Chondrocyte (in vitro differentiated cells): ENCODE measurements around the gene SLC30A3. TPM values are rescaled to one million over a fixed set of nuclear protein-coding genes. Genes with fewer than 3 reads are reported as not detected.
"Not testable (repeated sequence)": the region's sequence is repeated elsewhere in the genome, so short reads cannot be mapped to it uniquely, and the experiment has no call there.

Experiments used
- DNase-seq: peaks from one replicate; pipeline ENCODE4 v3.0.0; 2021; ENCODE audit warnings: mixed read lengths, low spot score
- H3K27ac Mint-ChIP-seq: one replicate; pipeline ENCODE4 v1.8.0; 2021; ENCODE audit warnings: mild to moderate bottlenecking, moderate library complexity, mixed read lengths; ENCODE audit not compliant: unreplicated experiment
- H3K27me3 Mint-ChIP-seq: 2 replicates; pipeline ENCODE4 v1.8.0; 2021; ENCODE audit warnings: low read depth, mixed read lengths
- H3K36me3 Mint-ChIP-seq: 2 replicates; pipeline ENCODE4 v1.8.0; 2021; ENCODE audit warnings: low read depth, mixed read lengths
- H3K4me1 Mint-ChIP-seq: 2 replicates; pipeline ENCODE4 v1.8.0; 2021; ENCODE audit warnings: low read depth, mild to moderate bottlenecking, mixed read lengths
- H3K4me3 Mint-ChIP-seq: one replicate; pipeline ENCODE4 v1.8.0; 2021; ENCODE audit warnings: mild to moderate bottlenecking, moderate library complexity, mixed read lengths; ENCODE audit not compliant: unreplicated experiment
- H3K9me3 Mint-ChIP-seq: 2 replicates; pipeline ENCODE4 v1.8.0; 2021; ENCODE audit warnings: low read depth, mixed read lengths
- CTCF ChIP-seq: fragments of 200-600 bp; sonication (generic); IDR thresholded peaks from 2 replicates; pipeline ENCODE4 v1.5.0; 2021; ENCODE audit warnings: antibody characterized with exemption, mild to moderate bottlenecking, moderate library complexity
- total RNA-seq: library from RNA; stranded (reverse); gene quantifications from 3 replicates; pipeline ENCODE4 v1.2.1, GENCODE V29; 2021

SLC30A3 gene
- total RNA-seq, 1 donor from 2014 or later = 0.17 TPM

GRCh38 chr2:27280826-27281225 lies 18.0 kb upstream of the SLC30A3 start:
- peaks cover 28% of the 10 kb centered on the region for H3K4me1 Mint-ChIP-seq
- peaks cover 29% of the 10 kb centered on the region for H3K27me3 Mint-ChIP-seq
- H3K27ac Mint-ChIP-seq = no peak overlapping the region
- H3K9me3 Mint-ChIP-seq = no peaks in the 10 kb centered on the region
- no peak for TF ChIP-seq CTCF
- DNase-seq = no peak
- H3K4me3 Mint-ChIP-seq = no peak overlapping the region
- H3K36me3 Mint-ChIP-seq = no peaks in the 10 kb centered on the region

GRCh38 chr2:27278010-27278409 lies 15.2 kb upstream of the SLC30A3 start:
- H3K9me3 Mint-ChIP-seq = no peaks in the 10 kb centered on the region
- no peak overlapping the region for H3K27ac Mint-ChIP-seq
- H3K4me3 Mint-ChIP-seq = no peak overlapping the region
- H3K27me3 Mint-ChIP-seq = peaks cover 28% of the 10 kb centered on the region
- H3K36me3 Mint-ChIP-seq = no peaks in the 10 kb centered on the region
- no peak for DNase-seq
- peaks cover 25% of the 10 kb centered on the region for H3K4me1 Mint-ChIP-seq
- TF ChIP-seq CTCF = no peak

GRCh38 chr2:27275211-27276150 lies 12.6 kb upstream of the SLC30A3 start, which contains the start of gene DNAJC5G:
DNAJC5G (plus strand) TSS chr2:27275433; CDS start chr2:27276729, 1,296 bp downstream.
- Mint-ChIP-seq H3K9me3 (no peaks in the 10 kb centered on the region), H3K27me3 (peaks cover 37% of the 10 kb centered on the region), H3K4me1 (peaks cover 5% of the 10 kb centered on the region)

GRCh38 chr2:27272537-27273522 lies 10.0 kb upstream of the SLC30A3 start:
- not testable (repeated sequence) for H3K9me3 Mint-ChIP-seq, DNase-seq, H3K36me3 Mint-ChIP-seq, H3K4me3 Mint-ChIP-seq, H3K4me1 Mint-ChIP-seq, H3K27ac Mint-ChIP-seq
- H3K27me3 Mint-ChIP-seq = peaks cover 40% of the 10 kb centered on the region

More at GRCh38 chr2:27275211-27276150, 12.6 kb upstream of the SLC30A3 start, which contains the start of gene DNAJC5G:
- H3K4me3 Mint-ChIP-seq = no peak within 1 kb of the TSS
- H3K27ac Mint-ChIP-seq = no peak within 1 kb of the TSS
- no peak for TF ChIP-seq CTCF
- no peaks in the 10 kb centered on the region for H3K36me3 Mint-ChIP-seq
- DNase-seq = no peak

- no peaks in the 10 kb centered on the region for H3K9me3 Mint-ChIP-seq
- no peak for DNase-seq
- H3K4me3 Mint-ChIP-seq = no peak overlapping the region
- peaks cover 34% of the 10 kb centered on the region for H3K27me3 Mint-ChIP-seq
- H3K36me3 Mint-ChIP-seq = no peaks in the 10 kb centered on the region
- H3K27ac Mint-ChIP-seq = no peak overlapping the region
- TF ChIP-seq CTCF = no peak
- H3K4me1 Mint-ChIP-seq = no peaks in the 10 kb centered on the region
Measured at GRCh38 chr2:27271631-27272340, 8.9 kb upstream of the SLC30A3 start.
